SW 1271 (cell line): ENCODE results near the gene ANKRD22.
A peak's percentile ranks its signal among the peaks of the same experiment; 100 is the strongest.
"Not testable (repeated sequence)": the region's sequence is repeated elsewhere in the genome, so short reads cannot be mapped to it uniquely, and the experiment has no call there.

Experiments used
- DNase-seq, 2 experiments: peaks; one replicate each; lab custom pipeline; 2025; lab: John Stamatoyannopoulos, UW

The ANKRD22 gene

DNA sequence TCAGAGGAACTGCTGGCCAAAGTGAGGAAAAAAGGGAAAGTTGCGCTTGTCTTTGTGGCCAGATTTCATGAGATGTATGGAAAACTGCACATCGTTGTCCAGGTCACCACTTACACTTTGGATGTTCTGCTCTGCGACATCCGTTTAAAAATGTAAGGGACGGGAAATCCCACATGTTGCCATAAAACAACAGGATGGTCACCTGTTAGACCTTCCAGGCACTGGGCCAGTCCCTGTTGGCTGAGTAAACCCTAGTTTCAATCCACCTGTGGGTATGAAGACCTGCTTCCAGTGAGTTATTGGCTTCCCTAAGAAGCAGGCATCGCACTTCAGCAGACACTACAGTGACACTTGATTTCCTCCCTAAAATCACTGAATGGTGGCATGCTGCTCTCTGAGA, 25.7 kb upstream of the ANKRD22 start:
- no peak for DNase-seq

GRCh38 chr10:88875081-88875480, 23.4 kb upstream of the ANKRD22 start:
- DNase-seq = no peak

DNA sequence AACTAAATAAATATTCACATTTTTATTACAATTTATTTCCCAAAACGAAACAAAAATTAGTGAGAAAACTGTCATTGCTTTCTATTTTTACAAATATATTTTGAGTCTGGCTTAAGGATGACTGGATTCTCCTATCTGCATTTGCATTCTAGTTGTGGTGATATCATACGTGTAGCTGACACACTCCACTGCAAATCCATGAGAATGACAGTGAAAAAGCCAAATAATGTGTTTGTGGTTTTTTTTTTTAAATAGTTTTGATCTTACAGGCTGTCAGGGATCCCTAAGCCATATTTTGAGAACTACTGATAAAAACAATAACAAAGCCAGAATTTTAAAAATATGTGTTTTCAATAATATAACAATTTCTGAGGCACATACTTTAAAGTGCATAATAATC, 22.6 kb upstream of the ANKRD22 start:
- no peak for DNase-seq

GRCh38 chr10:88873757-88874156, 22.1 kb upstream of the ANKRD22 start:
- no peak for DNase-seq

- no peak for DNase-seq
These were observed 18.4 kb upstream of the ANKRD22 start for GRCh38 chr10:88870089-88870488.

GRCh38 chr10:88866454-88866853, 14.8 kb upstream of the ANKRD22 start:
- DNase-seq = no peak

DNA sequence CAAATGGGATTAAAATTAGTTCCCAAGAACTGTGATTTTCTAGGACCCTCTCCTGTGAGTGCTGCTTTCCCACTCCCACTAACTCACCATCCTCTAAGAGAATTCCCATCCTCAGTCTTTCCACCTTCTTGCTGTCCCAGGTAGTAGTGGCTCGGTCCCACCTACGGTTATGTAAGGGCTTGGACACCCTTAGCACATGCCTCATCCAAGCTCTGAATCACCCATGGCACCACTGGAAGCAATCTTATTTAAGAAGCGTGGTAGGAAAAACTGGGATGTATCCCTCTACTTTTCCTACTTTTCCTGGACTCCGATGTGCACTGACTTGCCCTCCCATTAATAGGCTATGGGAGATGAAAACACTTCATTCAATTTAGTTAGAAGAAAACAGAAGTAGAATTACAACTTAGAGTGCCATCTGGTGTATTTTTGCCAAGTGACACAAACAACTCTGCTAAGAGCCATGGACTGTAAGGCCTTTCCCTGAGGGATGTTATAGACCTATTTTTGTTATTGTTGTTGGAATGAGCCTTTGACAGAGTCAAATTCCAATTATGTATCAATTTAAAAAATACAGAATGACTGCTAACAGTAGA, 13.7 kb upstream of the ANKRD22 start:
- DNase-seq = no peak

GRCh38 chr10:88861036-88861435, 9.4 kb upstream of the ANKRD22 start:
- no peak for DNase-seq

GRCh38 chr10:88858491-88858890, 6.8 kb upstream of the ANKRD22 start:
- no peak for DNase-seq

GRCh38 chr10:88857831-88858230, 6.2 kb upstream of the ANKRD22 start:
- no peak for DNase-seq

- no peak for DNase-seq
These were observed 3.0 kb upstream of the ANKRD22 start for GRCh38 chr10:88854684-88855083.

GRCh38 chr10:88853155-88853881, 1.7 kb upstream of the ANKRD22 start:
- DNase-seq = no peak

GRCh38 chr10:88852327-88852726, 683 bp upstream of the ANKRD22 start:
- no peak for DNase-seq

GRCh38 chr10:88850712-88851111, 932 bp downstream of the ANKRD22 start:
- no peak for DNase-seq

DNA sequence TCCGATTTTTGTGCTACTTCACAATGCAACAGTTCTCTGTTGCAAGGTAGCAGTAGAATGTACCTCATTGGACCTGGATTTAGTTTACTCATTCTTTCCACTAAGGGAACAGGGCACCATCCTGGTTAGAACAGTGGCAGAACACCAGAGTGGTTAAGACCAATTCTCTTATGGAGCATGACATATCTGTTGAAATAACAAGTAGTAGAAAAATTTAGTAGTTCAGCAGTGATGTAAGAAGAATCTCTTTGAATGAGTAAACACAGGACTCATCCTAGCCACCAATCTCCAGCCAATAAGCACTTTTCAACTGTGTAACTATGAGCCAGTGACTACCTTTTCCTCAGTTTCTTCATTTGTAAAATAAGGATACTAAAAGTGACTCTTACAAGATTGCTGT, 2.4 kb downstream of the ANKRD22 start:
- DNase-seq = no peak

DNA sequence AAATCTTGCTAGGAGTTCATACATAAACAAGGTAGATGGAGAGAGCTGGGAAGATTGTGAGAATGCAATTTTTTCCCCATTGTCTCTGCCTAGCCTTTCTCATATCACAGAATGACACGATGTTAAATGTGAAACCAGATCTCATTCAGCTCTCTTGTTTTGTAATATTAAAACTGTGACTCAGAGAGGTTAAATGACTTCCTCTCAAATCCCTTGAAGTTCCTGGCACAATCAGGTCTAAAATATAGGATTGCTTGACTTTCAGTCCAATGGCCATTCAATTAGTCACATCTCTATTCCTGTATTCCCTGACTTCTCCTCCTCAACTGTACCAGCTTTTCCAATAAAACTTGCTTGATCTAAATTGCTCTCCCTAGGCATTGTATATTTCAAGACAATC, 3.1 kb downstream of the ANKRD22 start:
- DNase-seq = peak in 1 of 2 experiments; percentile 26

DNA sequence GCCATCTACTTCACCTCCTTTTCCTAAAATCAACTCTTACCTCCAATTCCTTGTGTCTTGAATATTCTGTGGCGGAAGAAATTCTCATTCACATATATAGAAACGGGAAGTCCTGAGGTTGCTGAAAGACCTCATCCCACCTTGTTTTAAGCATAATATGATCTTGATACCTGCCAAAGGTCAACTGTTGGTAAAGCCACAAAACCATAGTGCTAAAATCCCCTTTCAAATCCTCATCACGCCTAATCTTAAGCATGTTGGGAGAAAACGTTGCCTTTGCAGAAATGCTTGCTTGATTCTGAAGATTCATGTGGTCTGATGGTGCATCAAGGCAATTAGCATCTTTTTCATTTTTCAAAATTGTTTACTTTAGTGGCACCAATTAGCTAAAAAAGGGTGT, 8.5 kb downstream of the ANKRD22 start:
- no peak for DNase-seq

DNA sequence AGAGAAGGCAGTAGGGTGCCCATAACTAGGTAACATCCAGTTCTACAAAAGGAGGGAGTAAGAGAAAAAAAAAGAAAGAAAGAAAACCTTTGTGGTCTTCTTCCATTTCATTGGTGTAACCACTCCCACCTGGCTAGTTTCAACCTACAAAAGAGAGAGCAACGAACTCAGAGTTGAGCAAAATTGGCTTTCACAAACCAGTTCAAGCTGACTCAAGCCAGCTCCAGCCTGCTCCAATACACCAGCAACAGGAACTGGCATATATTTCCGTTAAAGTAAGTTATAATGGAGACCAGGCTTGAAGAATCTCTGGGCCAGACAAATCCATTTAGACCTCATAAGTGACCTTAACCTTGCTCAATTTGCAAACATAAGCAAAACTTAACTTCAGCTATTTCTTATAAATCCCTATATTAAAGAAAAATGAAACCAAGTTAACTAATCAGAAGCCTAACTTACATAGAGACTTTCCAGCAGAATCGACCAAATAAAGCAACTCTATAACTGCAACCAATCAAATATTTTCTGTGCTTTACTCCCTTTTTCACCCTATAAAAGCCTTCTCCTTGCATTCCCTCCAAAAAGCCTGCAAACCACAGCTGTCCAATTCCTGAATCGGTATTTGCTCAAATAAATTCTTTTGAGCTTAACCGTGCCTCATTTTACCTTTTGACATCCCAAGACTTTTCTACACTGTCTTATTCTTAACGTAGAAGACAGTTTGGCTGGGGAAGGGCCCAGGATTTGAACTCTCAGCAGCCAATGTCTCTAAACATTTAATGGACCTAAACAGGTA, 10.1 kb downstream of the ANKRD22 start:
- DNase-seq = no peak

DNA sequence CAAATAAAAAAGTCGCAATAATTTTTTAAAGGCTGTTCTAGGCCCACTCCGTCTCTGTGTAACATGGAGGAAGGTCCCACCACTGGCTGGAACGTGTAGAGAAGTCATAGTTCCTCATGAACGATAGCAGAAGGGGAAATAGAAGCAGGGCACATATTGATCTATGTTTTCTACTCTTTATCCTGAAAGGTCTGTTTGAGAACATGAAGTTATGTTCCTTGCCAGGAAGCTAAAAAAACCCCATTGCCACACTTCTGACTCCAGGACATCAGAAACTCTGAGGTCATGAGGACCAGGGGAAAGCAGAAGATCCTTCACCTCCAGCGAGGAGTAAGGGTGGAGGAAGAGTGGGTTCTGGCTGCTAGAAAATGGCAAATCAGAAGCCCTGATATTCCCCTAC, 10.8 kb downstream of the ANKRD22 start:
- no peak for DNase-seq

GRCh38 chr10:88840104-88840503, 11.5 kb downstream of the ANKRD22 start:
- DNase-seq = no peak

DNA sequence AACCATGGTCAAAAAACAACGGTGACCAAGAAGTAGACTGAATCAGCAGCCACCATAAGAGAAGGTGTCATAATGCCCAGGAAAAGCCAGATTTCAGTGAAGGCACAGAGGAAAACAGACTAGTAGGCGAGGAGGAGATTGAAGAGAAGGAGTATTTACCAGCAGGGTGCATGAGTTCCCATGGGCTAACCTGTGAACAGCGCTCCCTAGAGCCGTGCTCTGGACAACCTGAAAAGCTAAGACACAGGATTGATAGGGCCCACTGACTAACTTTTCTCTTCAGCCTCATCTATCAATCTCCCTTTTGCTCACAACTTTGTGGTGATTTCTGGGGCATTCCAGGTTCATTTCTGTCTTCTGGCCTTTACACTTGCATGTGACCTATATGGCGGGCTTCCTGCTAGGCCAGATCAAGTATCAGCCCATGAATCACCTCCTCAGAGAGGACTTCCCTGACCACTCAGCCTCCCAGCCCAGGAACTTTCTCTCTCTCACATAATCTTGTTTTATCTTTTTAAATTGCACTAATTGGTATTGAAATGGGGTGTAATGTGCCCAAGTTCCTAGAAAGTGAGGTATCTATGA, 12.8 kb downstream of the ANKRD22 start:
- no peak for DNase-seq

GRCh38 chr10:88837632-88838031, 14.0 kb downstream of the ANKRD22 start:
- DNase-seq = not testable (repeated sequence)

- DNase-seq = no peak
These were observed 15.8 kb downstream of the ANKRD22 start for GRCh38 chr10:88835910-88836221.
